CD4-positive, CD25-positive, alpha-beta regulatory T cell (primary cell): ENCODE results near the gene PCSK5. TPM values are rescaled to one million over a fixed set of nuclear protein-coding genes. Genes with fewer than 3 reads are reported as not detected.
A peak's percentile ranks its signal among the peaks of the same experiment; 100 is the strongest.

Experiments used
- ATAC-seq, 2 donors: fragments of 150-1000 bp; cut with Tn5 transposase; one replicate each; pipeline ENCODE4 v1.10.0; 2021; ENCODE audit warnings: low read depth in 2 of 2, moderate number of reproducible peaks in 2 of 2, moderate library complexity in 1 of 2
- DNase-seq, 3 donors: peaks; one replicate each; pipeline versions ENCODE4 v3.0.0 to v3.0.0-alpha.2; 2012 to 2022; ENCODE audit warnings: mixed read lengths in 1 of 3
- H3K27ac ChIP-seq: one replicate; pipeline ENCODE4 v1.7.0; 2013; ENCODE audit warnings: mild to moderate bottlenecking, low read length; ENCODE audit not compliant: insufficient read depth, poor library complexity, severe bottlenecking
- H3K27me3 ChIP-seq: one replicate; pipeline ENCODE4 v1.7.0; 2013; ENCODE audit warnings: low read length; ENCODE audit not compliant: control insufficient read depth, insufficient read depth
- H3K36me3 ChIP-seq: one replicate; pipeline ENCODE4 v1.7.0; 2013; ENCODE audit warnings: mild to moderate bottlenecking, low read length, moderate library complexity; ENCODE audit not compliant: control insufficient read depth, insufficient read depth
- H3K4me1 ChIP-seq: 2 replicates; pipeline ENCODE4 v1.7.0; 2013; ENCODE audit warnings: mild to moderate bottlenecking, low read length; ENCODE audit not compliant: insufficient read depth, control insufficient read depth, poor library complexity, severe bottlenecking
- H3K4me3 ChIP-seq: one replicate; pipeline ENCODE4 v1.7.0; 2013; ENCODE audit warnings: low read depth, mild to moderate bottlenecking, low read length, moderate library complexity
- H3K9me3 ChIP-seq, 2 experiments: 1 replicate in 1 of 2; 2 replicates in 1 of 2; pipeline ENCODE4 v1.7.0; 2013; ENCODE audit warnings: low read length in 2 of 2, mild to moderate bottlenecking in 1 of 2, moderate library complexity in 1 of 2; ENCODE audit not compliant: control insufficient read depth in 2 of 2
- H3K27ac Mint-ChIP-seq, 3 donors: one replicate each; pipeline ENCODE4 v1.8.0; 2020 to 2022; ENCODE audit warnings: mild to moderate bottlenecking in 3 of 3, mixed read lengths in 3 of 3, moderate library complexity in 2 of 3
- H3K27me3 Mint-ChIP-seq: one replicate; pipeline ENCODE4 v1.8.0; 2022; ENCODE audit warnings: mild to moderate bottlenecking, mixed read lengths
- H3K36me3 Mint-ChIP-seq: one replicate; pipeline ENCODE4 v1.8.0; 2020; ENCODE audit warnings: mixed read lengths
- H3K4me1 Mint-ChIP-seq, 4 donors: one replicate each; pipeline ENCODE4 v1.8.0; 2020 to 2022; ENCODE audit warnings: mixed read lengths in 4 of 4, mild to moderate bottlenecking in 1 of 4
- H3K4me3 Mint-ChIP-seq, 4 donors: one replicate each; pipeline ENCODE4 v1.8.0; 2020 to 2022; ENCODE audit warnings: mild to moderate bottlenecking in 4 of 4, mixed read lengths in 4 of 4, moderate library complexity in 3 of 4
- H3K9me3 Mint-ChIP-seq, 7 donors: one replicate each; pipeline ENCODE4 v1.8.0; 2020 to 2022; ENCODE audit warnings: mixed read lengths in 7 of 7, mild to moderate bottlenecking in 3 of 7, moderate library complexity in 2 of 7
- polyA plus RNA-seq, 4 donors: library from polyadenylated mRNA; unstranded; fragments of 300-500 nt; fragmentation: Illumina TruSeq; gene quantifications; one replicate each; pipeline ENCODE4 v1.2.3, GENCODE V29; 2021
- total RNA-seq: library from RNA; stranded (reverse); gene quantifications from one replicate; pipeline ENCODE4 v1.2.3, GENCODE V29; 2022

The PCSK5 gene
- total and polyA plus RNA-seq, 5 donors from 2014 or later, result 0.47 to 2.7 (median 2.0) TPM

DNA sequence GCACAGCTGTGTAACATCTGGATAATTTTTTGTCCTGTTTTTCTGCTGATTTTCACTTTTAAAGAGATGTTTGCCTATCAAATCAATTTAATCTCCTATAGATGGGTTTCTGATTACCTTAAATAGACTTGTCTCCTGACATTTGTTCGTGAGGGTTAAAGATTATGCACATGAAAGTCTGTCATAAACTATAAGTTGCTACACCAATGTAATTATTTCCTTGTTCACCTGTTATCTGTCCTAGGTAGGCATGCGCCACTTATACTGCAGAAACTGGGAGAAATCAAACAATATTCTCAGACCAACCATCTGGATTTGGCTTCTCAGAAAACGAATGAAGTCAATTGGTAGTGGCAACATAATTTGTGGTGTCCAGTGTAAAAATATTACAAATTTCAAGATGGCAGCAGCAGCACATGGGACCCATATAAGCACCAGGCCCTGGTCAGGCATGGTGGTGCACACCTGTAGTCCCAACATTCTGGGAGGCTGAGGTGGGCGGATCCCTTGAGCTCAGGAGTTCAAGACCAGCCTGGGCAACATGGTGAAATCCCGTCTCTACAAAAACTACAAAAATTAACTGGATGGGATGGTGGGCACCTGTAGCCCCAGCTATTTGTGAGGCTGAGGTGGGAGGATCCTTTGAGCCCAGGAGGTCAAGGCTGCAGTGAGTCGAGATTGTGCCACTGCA lies 483.5 kb downstream of the PCSK5 start:
- H3K36me3 ChIP-seq, result no peaks in the 10 kb centered on the region
- H3K27me3 ChIP-seq, result no peaks in the 10 kb centered on the region
- Mint-ChIP-seq H3K27ac (no peak overlapping the region), H3K4me3 (no peak overlapping the region), H3K27me3 (peaks cover 7% of the 10 kb centered on the region), H3K9me3 (peaks cover 0 to 4% (median 0%) of the 10 kb centered on the region in 7 donors), H3K36me3 (peaks cover 7% of the 10 kb centered on the region), H3K4me1 (no peaks in the 10 kb centered on the region)
- H3K9me3 ChIP-seq, result no peaks in the 10 kb centered on the region
- ATAC-seq (no peak), DNase-seq (no peak)
- H3K4me3 ChIP-seq, result no peak overlapping the region
- H3K4me1 ChIP-seq, result no peaks in the 10 kb centered on the region
- no peak overlapping the region for H3K27ac ChIP-seq

GRCh38 chr9:76374783-76375559 lies 484.5 kb downstream of the PCSK5 start:
- Mint-ChIP-seq H3K9me3 (peaks cover 0 to 4% (median 0%) of the 10 kb centered on the region in 7 donors), H3K27ac (no peak overlapping the region), H3K4me1 (no peaks in the 10 kb centered on the region), H3K27me3 (peaks cover 7% of the 10 kb centered on the region), H3K4me3 (no peak overlapping the region), H3K36me3 (peaks cover 7% of the 10 kb centered on the region)
- H3K4me1 ChIP-seq, result no peaks in the 10 kb centered on the region
- no peak overlapping the region for H3K27ac ChIP-seq
- ATAC-seq (no peak), DNase-seq (no peak)
- H3K4me3 ChIP-seq, result no peak overlapping the region
- H3K36me3 ChIP-seq, result no peaks in the 10 kb centered on the region
- H3K27me3 ChIP-seq, result no peaks in the 10 kb centered on the region
- H3K9me3 ChIP-seq, result no peaks in the 10 kb centered on the region

DNA sequence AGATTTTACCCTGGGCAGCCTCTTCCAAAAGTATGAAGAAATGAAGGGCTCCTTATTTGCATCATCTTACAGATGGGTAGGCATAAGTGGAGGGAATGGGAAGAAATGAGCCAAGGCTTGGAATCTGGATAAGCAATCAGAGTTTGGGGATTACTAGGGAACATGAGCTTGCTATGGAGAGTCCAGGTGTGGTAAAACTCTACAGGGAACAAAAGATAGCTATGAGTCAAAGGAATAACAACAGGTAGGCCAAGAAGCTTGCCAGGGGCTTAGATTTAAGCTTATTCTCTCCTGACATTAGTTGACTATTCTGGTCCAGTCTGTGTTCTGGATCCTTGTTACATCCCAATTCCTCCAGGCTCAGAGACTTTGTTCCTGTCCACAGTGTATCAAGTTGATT lies 487.3 kb downstream of the PCSK5 start:
- no peaks in the 10 kb centered on the region for H3K36me3 ChIP-seq
- Mint-ChIP-seq H3K27ac (no peak overlapping the region), H3K4me1 (no peaks in the 10 kb centered on the region), H3K36me3 (peaks cover 10% of the 10 kb centered on the region), H3K27me3 (no peaks in the 10 kb centered on the region), H3K9me3 (peaks cover 0 to 4% (median 0%) of the 10 kb centered on the region in 7 donors), H3K4me3 (no peak overlapping the region)
- DNase-seq, result no peak
- no peaks in the 10 kb centered on the region for H3K9me3 ChIP-seq
- H3K27me3 ChIP-seq, result no peaks in the 10 kb centered on the region
- H3K27ac ChIP-seq, result no peak overlapping the region
- H3K4me3 ChIP-seq, result no peak overlapping the region
- ATAC-seq, result no peak
- H3K4me1 ChIP-seq, result no peaks in the 10 kb centered on the region

GRCh38 chr9:76378367-76379073 lies 488.0 kb downstream of the PCSK5 start:
- no peaks in the 10 kb centered on the region for H3K27me3 Mint-ChIP-seq

DNA sequence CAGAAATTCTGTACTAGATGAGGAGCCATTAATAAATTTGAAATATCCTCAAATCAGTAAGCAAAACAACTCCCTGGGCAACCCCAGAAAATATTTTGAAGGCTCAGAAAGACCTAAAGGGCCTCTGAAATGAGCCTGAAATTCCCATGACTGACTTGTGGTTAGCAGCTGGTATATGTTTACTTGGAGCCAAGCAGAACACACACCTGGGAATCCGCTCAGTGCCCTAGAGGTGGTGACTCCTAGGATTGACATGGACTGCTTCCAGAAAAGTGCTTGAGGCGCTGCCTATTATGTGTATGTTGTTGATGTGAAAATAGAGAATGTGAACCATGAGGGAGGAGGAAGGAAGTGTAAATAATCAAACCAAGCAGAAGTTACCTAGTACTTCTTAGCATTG lies 489.0 kb downstream of the PCSK5 start:
- peaks cover 19% of the 10 kb centered on the region for H3K36me3 Mint-ChIP-seq
- Histone ChIP-seq H3K9me3 (no peaks in the 10 kb centered on the region), H3K4me3 (no peak overlapping the region), H3K4me1 (no peaks in the 10 kb centered on the region), H3K27me3 (no peaks in the 10 kb centered on the region), H3K27ac (no peak overlapping the region), H3K36me3 (peaks cover 6% of the 10 kb centered on the region)
- H3K9me3 Mint-ChIP-seq, result peaks cover 0 to 4% (median 0%) of the 10 kb centered on the region in 7 donors
- ATAC-seq, result no peak
- peaks cover 0 to 5% (median 0%) of the 10 kb centered on the region in 4 donors for H3K4me1 Mint-ChIP-seq
- H3K27ac Mint-ChIP-seq, result no peak overlapping the region
- DNase-seq, result no peak
- H3K27me3 Mint-ChIP-seq, result no peaks in the 10 kb centered on the region
- H3K4me3 Mint-ChIP-seq, result no peak overlapping the region

More at GRCh38 chr9:76378367-76379073, 488.0 kb downstream of the PCSK5 start:
- ATAC-seq (no peak), DNase-seq (no peak)
- Mint-ChIP-seq H3K4me1 (peaks cover 0 to 4% (median 0%) of the 10 kb centered on the region in 4 donors), H3K9me3 (peaks cover 0 to 4% (median 0%) of the 10 kb centered on the region in 7 donors), H3K4me3 (no peak overlapping the region), H3K27ac (no peak overlapping the region), H3K36me3 (peaks cover 17% of the 10 kb centered on the region)
- H3K36me3 ChIP-seq, result no peaks in the 10 kb centered on the region
- no peaks in the 10 kb centered on the region for H3K27me3 ChIP-seq
- H3K9me3 ChIP-seq, result no peaks in the 10 kb centered on the region
- no peak overlapping the region for H3K4me3 ChIP-seq
- H3K4me1 ChIP-seq, result no peaks in the 10 kb centered on the region
- no peak overlapping the region for H3K27ac ChIP-seq

DNA sequence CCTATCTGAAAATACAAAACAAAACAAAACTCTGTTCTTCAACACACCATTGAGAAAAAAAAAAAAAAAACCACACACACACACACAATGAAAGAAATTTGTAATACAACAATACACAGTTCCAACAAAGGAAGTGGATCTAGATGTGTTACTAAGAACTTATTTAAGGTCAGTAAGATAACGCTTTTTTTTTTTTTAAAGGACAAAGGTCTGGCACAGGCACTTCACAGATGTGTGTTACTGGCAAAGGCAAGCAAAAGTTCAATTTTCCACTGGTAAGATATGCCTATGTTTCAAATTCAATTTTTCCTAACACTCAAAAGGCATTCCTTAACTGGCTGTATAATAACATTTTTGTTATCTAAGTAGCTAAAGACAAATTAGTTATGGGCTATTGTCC lies 500.2 kb downstream of the PCSK5 start:
- peaks cover 13% of the 10 kb centered on the region for H3K27me3 Mint-ChIP-seq
- H3K27ac ChIP-seq, result no peak overlapping the region

DNA sequence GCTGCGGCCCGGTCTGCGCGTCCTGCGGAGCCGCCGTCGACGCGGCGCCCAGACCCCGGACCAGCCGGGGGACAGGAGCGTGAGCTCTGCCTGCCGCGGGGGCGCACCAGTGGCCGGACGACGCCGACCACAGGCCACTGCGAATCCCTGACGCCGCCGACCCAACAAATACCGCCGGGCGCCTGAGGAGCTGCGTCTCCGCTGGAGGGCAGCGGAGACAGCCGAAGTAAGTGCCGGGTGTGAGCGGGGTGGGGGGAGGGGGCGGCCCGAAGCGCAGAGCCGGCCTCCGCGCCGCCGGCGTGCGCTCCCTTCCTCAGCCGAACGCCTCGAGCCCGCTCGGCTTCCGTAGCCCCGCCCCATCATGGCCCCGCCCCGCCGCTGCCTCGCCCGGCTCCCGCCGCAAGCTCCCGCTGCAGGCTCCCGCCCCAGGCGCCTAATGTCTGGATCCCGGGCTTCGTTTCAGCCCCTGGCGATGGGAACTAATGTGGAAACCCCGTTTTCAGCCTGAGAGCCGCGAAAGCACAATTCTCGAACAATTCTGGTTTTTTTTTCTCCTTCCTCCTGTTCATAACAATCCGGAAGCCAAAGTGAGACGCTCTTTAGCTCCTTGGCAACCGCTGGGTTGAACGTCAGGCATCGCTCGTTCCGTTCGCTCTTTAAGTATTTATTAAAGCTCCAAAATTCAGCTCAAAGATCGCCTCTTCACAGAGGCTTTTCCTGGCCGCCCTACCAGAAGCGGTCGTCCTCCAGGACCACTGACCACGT lies 503.9 kb downstream of the PCSK5 start, which contains the start of gene RFK:
RFK (minus strand) TSS at position 232 of the 765 bp plus-strand sequence. CDS start 255 bp downstream, outside the sequence.
- Histone ChIP-seq H3K4me3 (peak within 1 kb of the TSS; percentile 91), H3K36me3 (no peaks in the 10 kb centered on the region), H3K27ac (peak within 1 kb of the TSS; percentile 92), H3K9me3 (no peaks in the 10 kb centered on the region), H3K27me3 (no peaks in the 10 kb centered on the region), H3K4me1 (peaks cover 26% of the 10 kb centered on the region)
- H3K27ac Mint-ChIP-seq, result peak within 1 kb of the TSS; percentile 95 to 99 (median 97)
- peaks cover 7% of the 10 kb centered on the region for H3K36me3 Mint-ChIP-seq
- H3K9me3 Mint-ChIP-seq, result peaks cover 0 to 5% (median 0%) of the 10 kb centered on the region in 7 donors
- H3K4me1 Mint-ChIP-seq, result peaks cover 12 to 46% (median 33%) of the 10 kb centered on the region in 4 donors
- H3K4me3 Mint-ChIP-seq, result peak within 1 kb of the TSS; percentile 92 to 96 (median 95)
- H3K27me3 Mint-ChIP-seq, result peaks cover 13% of the 10 kb centered on the region
- ATAC-seq (peak; percentile 91 to 92), DNase-seq (peak; percentile 88 to 96 (median 95))

More for the DNA sequence above, 500.2 kb downstream of the PCSK5 start:
- H3K9me3 Mint-ChIP-seq, result peaks cover 0 to 4% (median 0%) of the 10 kb centered on the region in 7 donors
- H3K4me3 ChIP-seq, result no peak overlapping the region
- H3K4me3 Mint-ChIP-seq, result peak overlapping the region in 1 of 4 donors; percentile 65
- peak overlapping the region in 2 of 3 donors; percentile 57 to 75 for H3K27ac Mint-ChIP-seq
- peaks cover 28% of the 10 kb centered on the region for H3K36me3 ChIP-seq
- DNase-seq (no peak), ATAC-seq (no peak)
- peaks cover 16% of the 10 kb centered on the region for H3K36me3 Mint-ChIP-seq
- H3K4me1 Mint-ChIP-seq, result peaks cover 19 to 51% (median 38%) of the 10 kb centered on the region in 4 donors
- H3K27me3 ChIP-seq, result no peaks in the 10 kb centered on the region
- no peaks in the 10 kb centered on the region for H3K9me3 ChIP-seq
- peaks cover 26% of the 10 kb centered on the region for H3K4me1 ChIP-seq
